Lung (tissue), 12 donors: ENCODE measurements around the gene SLC12A7. TPM values are rescaled to one million over a fixed set of nuclear protein-coding genes. Genes with fewer than 3 reads are reported as not detected.

Experiments used
- ATAC-seq: fragments of 200-7000 bp; cut with Tn5 transposase; one replicate; pipeline ENCODE4 v1.9.1; 2020; ENCODE audit warnings: moderate number of reproducible peaks; ENCODE audit not compliant: insufficient read depth, low FRiP score
- DNase-seq, 3 donors: peaks; one replicate each; pipeline ENCODE4 v3.0.0-alpha.2; 2013 to 2017
- H3K27ac ChIP-seq, 2 donors: one replicate each; pipeline ENCODE4 v1.5.1; 2013; ENCODE audit warnings: mild to moderate bottlenecking in 2 of 2, moderate library complexity in 2 of 2, control low read depth in 1 of 2, inconsistent platforms in 1 of 2, low read depth in 1 of 2, low read length in 1 of 2
- H3K27me3 ChIP-seq, 3 donors: one replicate each; pipeline ENCODE4 v1.5.1; 2013; ENCODE audit warnings: low read length in 2 of 3; ENCODE audit not compliant: control insufficient read depth in 3 of 3, insufficient read depth in 3 of 3
- H3K36me3 ChIP-seq, 4 donors: one replicate each; pipeline ENCODE4 v1.5.1; 2013; ENCODE audit warnings: low read length in 4 of 4, mild to moderate bottlenecking in 1 of 4, moderate library complexity in 1 of 4; ENCODE audit not compliant: control insufficient read depth in 4 of 4, insufficient read depth in 4 of 4
- H3K4me1 ChIP-seq, 5 donors: one replicate each; pipeline ENCODE4 v1.5.1; 2013; ENCODE audit warnings: low read length in 5 of 5, mild to moderate bottlenecking in 2 of 5, moderate library complexity in 1 of 5; ENCODE audit not compliant: control insufficient read depth in 5 of 5, insufficient read depth in 5 of 5
- H3K4me3 ChIP-seq: one replicate; pipeline ENCODE4 v1.5.1; 2013; ENCODE audit warnings: mild to moderate bottlenecking, control low read depth, moderate library complexity
- H3K9ac ChIP-seq, 2 donors: one replicate each; pipeline ENCODE4 v1.5.1; 2013; ENCODE audit warnings: low read length in 2 of 2, control low read depth in 1 of 2; ENCODE audit not compliant: insufficient read depth in 1 of 2
- H3K9me3 ChIP-seq, 4 donors: one replicate each; pipeline ENCODE4 v1.5.1; 2013; ENCODE audit warnings: low read length in 3 of 4, mild to moderate bottlenecking in 1 of 4, moderate library complexity in 1 of 4; ENCODE audit not compliant: control insufficient read depth in 4 of 4, insufficient read depth in 3 of 4
- WGBS, 2 donors: extraction: QIAGEN DNeasy Blood & Tissue Kit; methylation state at CpG; one replicate each; pipeline ENCODE4 v1.1.7; 2013; 5-methylcytosine and 5-hydroxymethylcytosine counted together
- polyA plus RNA-seq, 2 donors: library from polyadenylated mRNA; stranded (reverse); fragments of 200-250 nt; gene quantifications; one replicate each; pipeline ENCODE4 v1.2.1, GENCODE V29; 2013
- total RNA-seq, 2 donors: library from RNA; depleted of rRNA in 1 of 2; stranded (reverse); fragments of >200 nt in 1 of 2; gene quantifications; one replicate each; pipeline ENCODE4 v1.2.1, GENCODE V29; 2014 to 2021
- TF ChIP-seq, protein P1 (sequence below): IDR thresholded peaks from 2 replicates; pipeline ENCODE4 v1.5.1; 2012; ENCODE audit warnings: mild to moderate bottlenecking; ENCODE audit errors: control extremely low read depth, extremely low read depth
- donor health status: control.
- donor health status: control.
- donor health status: Bipolar disorder and iron deficiency.
- donor health status: healthy.
- donor health status: DM: yes; HTN: yes; CAD: no.

The SLC12A7 gene
- total and polyA plus RNA-seq, 4 donors, result 14.8 to 50.4 (median 39.8) TPM

DNA sequence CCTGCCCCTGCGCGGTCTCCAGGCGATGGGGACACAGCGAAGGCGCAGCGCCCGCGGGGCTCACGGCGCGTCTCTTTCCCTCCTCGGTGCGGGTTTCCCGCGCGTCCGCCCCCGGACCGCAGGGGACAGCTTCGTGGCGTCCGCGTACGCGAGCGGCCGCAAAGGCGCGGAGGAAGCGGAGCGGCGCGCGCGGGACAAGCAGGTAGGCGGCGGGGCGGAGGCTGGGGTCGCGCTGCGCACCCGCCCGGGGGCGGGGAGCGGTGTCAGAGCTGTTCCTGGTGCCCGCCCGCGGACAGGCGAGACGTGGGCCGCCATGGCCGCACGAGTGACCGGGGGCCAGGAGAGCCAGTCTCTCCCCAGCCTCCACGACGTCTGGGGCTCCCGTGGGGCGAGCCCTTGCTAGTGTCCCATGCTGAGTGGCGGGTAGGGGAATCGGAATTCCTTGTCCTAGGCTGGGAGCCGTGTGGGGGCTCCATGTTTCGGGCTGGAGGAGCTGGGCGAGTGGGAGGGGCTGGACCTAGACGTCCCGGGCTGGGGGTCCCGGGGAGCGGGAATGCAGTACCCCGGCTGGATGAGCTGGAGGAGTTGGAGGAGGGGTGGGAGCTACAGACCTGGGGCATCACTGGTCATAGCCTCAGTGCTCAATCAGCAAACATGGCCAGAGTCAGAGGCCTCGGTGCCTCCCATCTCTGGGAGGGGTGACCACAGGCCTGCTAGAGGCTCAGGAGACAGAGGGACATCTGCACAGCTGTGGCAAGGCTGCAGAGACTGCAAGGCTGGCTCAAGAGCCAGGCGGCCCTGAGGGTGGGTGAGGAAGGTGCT is 102.3 kb downstream of the SLC12A7 start:
- DNase-seq, result no peak
- no peak for ATAC-seq
- Histone ChIP-seq H3K9ac (no peak overlapping the region), H3K27me3 (peaks cover 0 to 9% (median 7%) of the 10 kb centered on the region in 3 donors), H3K4me3 (peak overlapping the region; percentile 35), H3K36me3 (no peaks in the 10 kb centered on the region), H3K4me1 (peaks cover 0 to 19% (median 4%) of the 10 kb centered on the region in 5 donors), H3K9me3 (peaks cover 0 to 3% (median 0%) of the 10 kb centered on the region in 4 donors), H3K27ac (no peak overlapping the region)
- TF ChIP-seq, protein P1, sequence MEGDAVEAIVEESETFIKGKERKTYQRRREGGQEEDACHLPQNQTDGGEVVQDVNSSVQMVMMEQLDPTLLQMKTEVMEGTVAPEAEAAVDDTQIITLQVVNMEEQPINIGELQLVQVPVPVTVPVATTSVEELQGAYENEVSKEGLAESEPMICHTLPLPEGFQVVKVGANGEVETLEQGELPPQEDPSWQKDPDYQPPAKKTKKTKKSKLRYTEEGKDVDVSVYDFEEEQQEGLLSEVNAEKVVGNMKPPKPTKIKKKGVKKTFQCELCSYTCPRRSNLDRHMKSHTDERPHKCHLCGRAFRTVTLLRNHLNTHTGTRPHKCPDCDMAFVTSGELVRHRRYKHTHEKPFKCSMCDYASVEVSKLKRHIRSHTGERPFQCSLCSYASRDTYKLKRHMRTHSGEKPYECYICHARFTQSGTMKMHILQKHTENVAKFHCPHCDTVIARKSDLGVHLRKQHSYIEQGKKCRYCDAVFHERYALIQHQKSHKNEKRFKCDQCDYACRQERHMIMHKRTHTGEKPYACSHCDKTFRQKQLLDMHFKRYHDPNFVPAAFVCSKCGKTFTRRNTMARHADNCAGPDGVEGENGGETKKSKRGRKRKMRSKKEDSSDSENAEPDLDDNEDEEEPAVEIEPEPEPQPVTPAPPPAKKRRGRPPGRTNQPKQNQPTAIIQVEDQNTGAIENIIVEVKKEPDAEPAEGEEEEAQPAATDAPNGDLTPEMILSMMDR, result no peak
- 10 to 15% methylated on average over 59 to 70 of the region's 70 CpGs for WGBS, 2 donors

DNA sequence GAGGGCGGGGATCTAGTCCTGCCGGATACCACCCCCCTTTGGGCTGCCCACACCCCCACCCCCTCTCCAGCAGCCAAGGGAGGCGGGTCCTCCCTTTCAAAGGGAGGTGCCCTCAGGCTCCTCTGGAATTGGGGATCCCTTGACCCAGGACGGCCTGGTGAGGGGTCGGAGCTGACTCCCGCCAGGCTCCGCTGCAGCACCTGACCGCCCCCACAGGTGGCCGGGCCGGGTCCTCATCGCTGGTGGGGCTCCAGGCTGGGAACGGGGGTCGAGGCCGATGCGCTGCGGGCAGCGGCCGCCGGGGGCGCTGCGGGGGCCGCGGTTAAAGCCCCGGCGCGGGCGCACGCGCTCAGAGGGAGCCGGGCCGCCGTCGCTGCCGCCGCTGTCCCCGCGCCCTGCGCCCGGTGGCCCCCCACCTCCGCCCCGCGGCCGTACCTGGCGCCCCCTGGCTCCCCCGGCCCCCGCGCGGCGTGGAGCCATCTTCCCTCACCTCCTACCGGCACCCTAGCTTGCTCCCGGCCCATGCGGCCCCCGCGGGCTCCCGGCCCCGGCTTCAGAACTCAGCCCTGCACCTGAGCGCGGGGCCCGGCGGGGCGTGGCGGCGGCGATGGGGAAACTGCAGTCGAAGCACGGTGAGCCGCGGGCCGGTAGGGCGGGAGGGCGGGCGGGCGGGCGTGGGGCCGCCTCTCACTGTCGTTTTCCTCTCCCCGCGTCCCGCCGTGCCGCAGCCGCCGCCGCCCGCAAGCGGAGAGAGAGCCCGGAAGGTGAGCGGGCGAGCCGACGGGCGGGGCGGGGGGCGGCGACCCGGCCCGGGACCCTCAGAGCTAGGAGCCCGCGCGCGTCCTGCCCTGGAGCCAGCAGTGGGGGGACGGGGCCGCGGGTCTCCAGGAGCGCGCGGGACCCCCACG is 103.2 kb downstream of the SLC12A7 start, which contains the start of gene NKD2:
NKD2 (plus strand) TSS at position 352 of the 908 bp plus-strand sequence; CDS start at position 608, 256 bp downstream.
- Histone ChIP-seq H3K4me1 (peaks cover 0 to 24% (median 4%) of the 10 kb centered on the region in 5 donors), H3K4me3 (peak within 1 kb of the TSS; percentile 35), H3K27ac (peak within 1 kb of the TSS in 1 of 2 donors; percentile 27), H3K9me3 (peaks cover 0 to 3% (median 0%) of the 10 kb centered on the region in 4 donors), H3K36me3 (no peaks in the 10 kb centered on the region), H3K9ac (no peak within 1 kb of the TSS), H3K27me3 (peaks cover 0 to 9% (median 7%) of the 10 kb centered on the region in 3 donors)
- ATAC-seq (no peak), DNase-seq (peak in 2 of 3 donors; percentile 37 to 53)
- TF ChIP-seq, protein P1, result no peak
- 2% methylated on average over 43 to 108 of the region's 108 CpGs for WGBS, 2 donors

DNA sequence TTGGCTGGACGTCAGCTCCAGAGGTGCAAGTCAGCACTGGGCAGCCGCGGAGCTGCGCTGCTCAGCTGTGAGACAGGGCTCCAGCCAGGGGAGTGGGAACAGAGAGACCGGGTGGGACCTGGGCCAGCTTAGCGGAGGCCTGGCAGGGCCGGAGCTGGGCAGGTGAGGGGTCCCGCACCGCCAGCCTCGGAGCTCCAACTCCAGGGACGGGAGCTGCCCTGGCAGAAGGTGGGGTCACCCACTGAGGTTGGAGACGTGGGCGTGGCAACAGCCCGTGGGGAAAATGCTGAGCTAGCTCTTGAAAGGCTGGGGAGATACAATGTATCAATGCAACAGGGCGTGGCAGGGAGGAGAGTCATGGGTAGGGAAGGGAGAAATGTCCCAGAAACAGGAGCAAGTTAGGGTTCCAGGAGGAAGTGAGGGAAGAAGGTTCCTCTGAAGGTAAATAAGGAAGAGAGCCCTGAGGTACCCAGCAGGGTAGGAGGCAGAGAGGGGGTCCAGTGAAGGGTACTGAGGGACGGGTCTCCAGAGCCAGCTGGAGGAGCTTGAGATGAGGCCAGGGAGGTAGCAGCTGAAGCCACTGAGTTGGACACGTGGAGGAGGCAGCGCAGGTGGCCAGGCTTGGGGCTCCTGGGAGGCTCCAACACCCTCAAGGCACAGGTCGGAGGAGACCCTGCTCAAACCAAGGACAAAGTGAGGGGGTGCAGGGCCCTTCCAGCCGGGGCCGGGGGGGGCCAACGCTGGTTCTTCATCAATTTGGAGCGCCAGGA is 104.0 kb downstream of the SLC12A7 start:
- H3K9me3 ChIP-seq, result peaks cover 0 to 3% (median 0%) of the 10 kb centered on the region in 4 donors
- TF ChIP-seq, protein P1, result no peak
- ATAC-seq, result no peak
- H3K27ac ChIP-seq, result peak overlapping the region in 1 of 2 donors; percentile 27
- no peaks in the 10 kb centered on the region for H3K36me3 ChIP-seq
- 65 to 67% methylated on average over 23 of the region's 23 CpGs for WGBS, 2 donors
- H3K27me3 ChIP-seq, result peaks cover 0 to 9% (median 7%) of the 10 kb centered on the region in 3 donors
- H3K9ac ChIP-seq, result no peak overlapping the region
- H3K4me1 ChIP-seq, result peaks cover 0 to 27% (median 4%) of the 10 kb centered on the region in 5 donors
- DNase-seq, result peak in 1 of 3 donors; percentile 21
- no peak overlapping the region for H3K4me3 ChIP-seq
